LHCN-M2 (cell line): Measurements from ENCODE around the gene ATF1. TPM values are rescaled to one million over a fixed set of nuclear protein-coding genes. Genes with fewer than 3 reads are reported as not detected.
"Not testable (repeated sequence)": the region's sequence is repeated elsewhere in the genome, so short reads cannot be mapped to it uniquely, and the experiment has no call there.

Experiments
- DNase-seq: peaks from one replicate; pipeline ENCODE4 v3.0.0-alpha.2; 2012; ENCODE audit warnings: low read depth
- total RNA-seq: library from RNA; depleted of rRNA; stranded (reverse); fragments of >200 nt; gene quantifications from 2 replicates; pipeline ENCODE4 v1.2.3, GENCODE V29; 2014

The ATF1 gene
- total RNA-seq, 1 experiment from 2014 or later, result 22.0 TPM

GRCh38 chr12:50751948-50752721 is 11.8 kb upstream of the ATF1 start:
- DNase-seq, result no peak

GRCh38 chr12:50753232-50753769 is 10.6 kb upstream of the ATF1 start:
- no peak for DNase-seq

- peak; percentile 69 for DNase-seq
These were observed 589 bp downstream of the ATF1 start for GRCh38 chr12:50764286-50765094.

GRCh38 chr12:50765095-50765911 is 1.4 kb downstream of the ATF1 start:
- peak; percentile 63 for DNase-seq

- no peak for DNase-seq
These were observed 4.5 kb downstream of the ATF1 start for GRCh38 chr12:50768391-50768790.

GRCh38 chr12:50768813-50769212 is 4.9 kb downstream of the ATF1 start:
- not testable (repeated sequence) for DNase-seq

GRCh38 chr12:50771409-50771808 is 7.5 kb downstream of the ATF1 start:
- DNase-seq, result no peak

- no peak for DNase-seq
These were observed 8.6 kb downstream of the ATF1 start for GRCh38 chr12:50772470-50772869.

GRCh38 chr12:50772877-50773276 is 9.0 kb downstream of the ATF1 start:
- DNase-seq, result no peak

GRCh38 chr12:50775251-50775650 is 11.3 kb downstream of the ATF1 start:
- no peak for DNase-seq

- no peak for DNase-seq
These were observed 13.1 kb downstream of the ATF1 start for GRCh38 chr12:50776749-50777728.

GRCh38 chr12:50778663-50779590 is 15.0 kb downstream of the ATF1 start:
- DNase-seq, result no peak

GRCh38 chr12:50780013-50780412 is 16.1 kb downstream of the ATF1 start:
- no peak for DNase-seq

- no peak for DNase-seq
These were observed 20.6 kb downstream of the ATF1 start for GRCh38 chr12:50784501-50784900.

GRCh38 chr12:50785406-50786001 is 21.6 kb downstream of the ATF1 start:
- DNase-seq, result peak; percentile 62

GRCh38 chr12:50786498-50787231 is 22.8 kb downstream of the ATF1 start:
- peak; percentile 98 for DNase-seq

GRCh38 chr12:50787618-50788017 is 23.7 kb downstream of the ATF1 start:
- DNase-seq, result no peak

GRCh38 chr12:50788561-50788960 is 24.7 kb downstream of the ATF1 start:
- DNase-seq, result peak; percentile 89
